Measurements from ENCODE around the gene SLC7A1. TPM values are rescaled to one million over a fixed set of nuclear protein-coding genes. Genes with fewer than 3 reads are reported as not detected.
A peak's percentile ranks its signal among the peaks of the same experiment; 100 is the strongest.

The SLC7A1 gene
- total and polyA plus RNA-seq, 2 of the 4 experiments (the other 2 are of a cell fraction): 9.7 to 22.3 TPM

GRCh38 chr13:29490561-29490885 lies 105.0 kb downstream of the SLC7A1 start:
- Histone ChIP-seq H4K20me1 (ENCODE audit: insufficient read depth, low read length) (no peaks in the 10 kb centered on the region; the same call in 1 of the 2 replicates), H3K79me1 (ENCODE audit: low read depth in 1 of 2, low read length in 2 of 2) (no peaks in the 10 kb centered on the region), H2BK120ac (ENCODE audit: low read depth, low read length) (no peak overlapping the region), H3K18ac (ENCODE audit: low read depth, low read length) (no peak overlapping the region), H3K27me3 (ENCODE audit: control insufficient read depth, insufficient read depth, low read length) (peaks cover 49% of the 10 kb centered on the region), H4K8ac (ENCODE audit: low read depth in 2 of 2, low read length in 2 of 2) (no peak overlapping the region), H2BK5ac (ENCODE audit: low read depth, low read length, poor library complexity, severe bottlenecking) (peak overlapping the region; percentile 73), H3K4me1 (ENCODE audit: control insufficient read depth, insufficient read depth, low read length) (no peaks in the 10 kb centered on the region), H4K91ac (ENCODE audit: insufficient read depth, low read depth, low read length) (no peak overlapping the region), H3K9ac (ENCODE audit: low read depth, low read length) (no peak overlapping the region), H4K5ac (ENCODE audit: low read depth, low read length) (no peak overlapping the region), H3K4me2 (ENCODE audit: low read depth, low read length) (no peak overlapping the region), H3K9me3 (ENCODE audit: control insufficient read depth, insufficient read depth, low read length) (no peaks in the 10 kb centered on the region), H3K9me1 (ENCODE audit: insufficient read depth, low read length) (peaks cover 10% of the 10 kb centered on the region; the same call in 1 of the 2 replicates), H3K36me3 (ENCODE audit: control insufficient read depth, insufficient read depth, low read length) (no peaks in the 10 kb centered on the region), H3K27ac (ENCODE audit: insufficient read depth, low read length) (no peak overlapping the region), H2BK15ac (ENCODE audit: low read depth, low read length) (no peak overlapping the region), H3K23ac (ENCODE audit: low read depth, low read length) (no peak overlapping the region), H3K4me3 (ENCODE audit: insufficient read depth, low read depth, low read length) (no peak overlapping the region), H2AK5ac (ENCODE audit: low read depth, low read length) (no peak overlapping the region), H3K4ac (ENCODE audit: low read depth, low read length) (no peak overlapping the region), H3K56ac (ENCODE audit: extremely low read depth, insufficient read depth, low read length) (no peak overlapping the region), H2AK9ac (replicated peaks; ENCODE audit: low read depth, low read length, poor library complexity) (no peak overlapping the region), H2AFZ (replicated peaks; ENCODE audit: low read length, poor library complexity) (no peak overlapping the region), H2BK20ac (ENCODE audit: low read depth, low read length) (no peak overlapping the region), H3K14ac (replicated peaks; ENCODE audit: low read depth, low read length) (no peak overlapping the region)
- ChIA-PET CTCF (no interaction called here), POLR2A (ENCODE audit: unreplicated experiment) (no interaction called here)
- DNase-seq (no peak), ATAC-seq (ENCODE audit: low read depth) (no peak)
- BruUV-seq (replicated peaks): no TSS peak
- WGBS, 2 experiments (ENCODE audit: extremely low coverage in 2 of 2, insufficient read length in 1 of 2): 83% methylated on average over 4 of the region's 9 CpGs; no CpG with 5 or more reads in 1 of the 2 experiments
- dilution Hi-C loops (cut with HindIII; ENCODE audit: low sequenced_read_pairs, unreplicated experiment) (no loop called here), intact Hi-C loops (cut with micrococcal nuclease) (no loop called here), in situ Hi-C loops (cut with MboI; ENCODE audit: low sequenced_read_pairs) (no loop called here)
- TF ChIP-seq NFE2L2 (IDR thresholded peaks at IDR 0.05; ENCODE audit: low read depth, low read length) (no peak), SMC3 (IDR thresholded peaks at IDR 0.05; ENCODE audit: low read depth, low read length) (no peak), USF2 (IDR thresholded peaks at IDR 0.05; ENCODE audit: low read depth, low read length) (no peak), FOS (IDR thresholded peaks at IDR 0.05; ENCODE audit: low read depth, low read length) (no peak), RFX5 (IDR thresholded peaks at IDR 0.05; ENCODE audit: low read depth, low read length) (no peak), RCOR1 (IDR thresholded peaks at IDR 0.05; ENCODE audit: insufficient replicate concordance, low read length) (no peak), CHD1 (IDR thresholded peaks at IDR 0.05; ENCODE audit: low read depth, low read length) (no peak), POLR2A (IDR thresholded peaks at IDR 0.05; ENCODE audit: low read depth, low read length) (no peak), RAD21 (IDR thresholded peaks at IDR 0.05; ENCODE audit: low read length) (no peak), ELK1 (IDR thresholded peaks at IDR 0.05; ENCODE audit: borderline replicate concordance, low read depth, low read length) (no peak), MAFK (IDR thresholded peaks at IDR 0.05; ENCODE audit: low read depth, low read length) (no peak), MXI1 (IDR thresholded peaks at IDR 0.05; ENCODE audit: borderline replicate concordance, low read depth, low read length) (no peak), BHLHE40 (IDR thresholded peaks at IDR 0.05; ENCODE audit: low read depth, low read length) (no peak), MAZ (IDR thresholded peaks at IDR 0.05; ENCODE audit: borderline replicate concordance, low read depth, low read length) (no peak)
- TF ChIP-seq, protein P1, sequence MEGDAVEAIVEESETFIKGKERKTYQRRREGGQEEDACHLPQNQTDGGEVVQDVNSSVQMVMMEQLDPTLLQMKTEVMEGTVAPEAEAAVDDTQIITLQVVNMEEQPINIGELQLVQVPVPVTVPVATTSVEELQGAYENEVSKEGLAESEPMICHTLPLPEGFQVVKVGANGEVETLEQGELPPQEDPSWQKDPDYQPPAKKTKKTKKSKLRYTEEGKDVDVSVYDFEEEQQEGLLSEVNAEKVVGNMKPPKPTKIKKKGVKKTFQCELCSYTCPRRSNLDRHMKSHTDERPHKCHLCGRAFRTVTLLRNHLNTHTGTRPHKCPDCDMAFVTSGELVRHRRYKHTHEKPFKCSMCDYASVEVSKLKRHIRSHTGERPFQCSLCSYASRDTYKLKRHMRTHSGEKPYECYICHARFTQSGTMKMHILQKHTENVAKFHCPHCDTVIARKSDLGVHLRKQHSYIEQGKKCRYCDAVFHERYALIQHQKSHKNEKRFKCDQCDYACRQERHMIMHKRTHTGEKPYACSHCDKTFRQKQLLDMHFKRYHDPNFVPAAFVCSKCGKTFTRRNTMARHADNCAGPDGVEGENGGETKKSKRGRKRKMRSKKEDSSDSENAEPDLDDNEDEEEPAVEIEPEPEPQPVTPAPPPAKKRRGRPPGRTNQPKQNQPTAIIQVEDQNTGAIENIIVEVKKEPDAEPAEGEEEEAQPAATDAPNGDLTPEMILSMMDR (conservative IDR thresholded peaks at IDR 0.05; ENCODE audit: low read depth, low read length): no peak
